DMS53 (cell line): Measurements from ENCODE around the gene ZC3H12A.

Experiments
- DNase-seq: peaks from one replicate; lab custom pipeline; 2025; lab: John Stamatoyannopoulos, UW

ZC3H12A gene

DNA sequence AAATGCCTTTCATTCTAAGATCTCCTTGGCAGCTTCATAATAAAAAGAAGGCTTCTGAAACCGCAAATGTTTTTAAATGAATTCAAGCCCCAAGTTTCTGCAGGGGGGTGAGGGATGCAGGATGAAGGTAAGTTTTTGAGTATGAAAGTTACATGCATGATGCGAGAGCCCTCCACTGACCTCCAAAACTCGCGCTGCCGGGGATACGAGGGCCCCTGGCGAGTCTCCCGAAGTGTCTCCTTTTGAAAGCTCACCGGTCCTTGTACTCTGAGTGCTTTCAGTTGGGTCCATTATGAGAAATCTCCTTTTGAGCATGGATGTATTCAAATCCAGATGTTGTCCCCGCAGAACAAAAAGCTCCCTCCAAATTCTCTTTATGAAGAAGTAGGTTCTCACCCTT lies 18.9 kb upstream of the ZC3H12A start:
- DNase-seq, result no peak

DNA sequence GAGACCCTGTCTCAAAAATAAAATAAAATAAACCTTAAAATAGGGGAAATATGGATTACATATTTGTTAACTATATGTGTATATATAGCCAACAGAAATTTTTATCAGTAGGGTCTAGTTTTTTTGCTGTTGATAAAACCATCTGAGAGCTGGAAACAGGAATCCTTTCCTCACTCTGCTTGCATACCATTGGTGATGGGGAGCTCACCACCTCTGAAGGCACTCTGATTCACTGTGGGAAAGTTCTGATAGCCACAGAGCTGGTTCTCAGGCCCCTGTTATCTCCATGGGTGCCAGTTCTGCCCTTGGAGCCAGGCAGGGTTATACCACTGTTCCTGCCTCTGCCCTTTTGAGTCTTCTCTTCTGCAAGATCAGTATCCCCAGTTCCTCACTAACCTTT lies 17.8 kb upstream of the ZC3H12A start:
- DNase-seq, result no peak

DNA sequence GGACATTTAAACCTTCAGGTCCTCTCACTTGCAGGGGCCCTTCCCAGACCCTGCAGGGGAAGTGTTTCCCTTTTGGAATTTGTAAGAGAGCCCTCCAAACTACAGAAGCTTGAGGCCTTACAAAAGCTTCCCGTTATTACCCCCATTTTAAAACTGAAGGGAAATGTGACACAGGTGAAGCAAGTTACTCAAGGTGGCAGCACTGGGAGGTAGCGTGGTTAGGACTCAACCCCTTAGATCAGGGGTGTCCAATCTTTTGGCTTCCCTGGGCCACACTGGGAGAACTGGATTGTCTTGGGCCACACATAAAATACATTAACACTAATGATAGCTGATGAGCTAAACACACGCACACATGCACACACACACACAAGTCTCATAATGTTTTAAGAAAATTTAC lies 15.8 kb upstream of the ZC3H12A start:
- DNase-seq, result peak; percentile 13

DNA sequence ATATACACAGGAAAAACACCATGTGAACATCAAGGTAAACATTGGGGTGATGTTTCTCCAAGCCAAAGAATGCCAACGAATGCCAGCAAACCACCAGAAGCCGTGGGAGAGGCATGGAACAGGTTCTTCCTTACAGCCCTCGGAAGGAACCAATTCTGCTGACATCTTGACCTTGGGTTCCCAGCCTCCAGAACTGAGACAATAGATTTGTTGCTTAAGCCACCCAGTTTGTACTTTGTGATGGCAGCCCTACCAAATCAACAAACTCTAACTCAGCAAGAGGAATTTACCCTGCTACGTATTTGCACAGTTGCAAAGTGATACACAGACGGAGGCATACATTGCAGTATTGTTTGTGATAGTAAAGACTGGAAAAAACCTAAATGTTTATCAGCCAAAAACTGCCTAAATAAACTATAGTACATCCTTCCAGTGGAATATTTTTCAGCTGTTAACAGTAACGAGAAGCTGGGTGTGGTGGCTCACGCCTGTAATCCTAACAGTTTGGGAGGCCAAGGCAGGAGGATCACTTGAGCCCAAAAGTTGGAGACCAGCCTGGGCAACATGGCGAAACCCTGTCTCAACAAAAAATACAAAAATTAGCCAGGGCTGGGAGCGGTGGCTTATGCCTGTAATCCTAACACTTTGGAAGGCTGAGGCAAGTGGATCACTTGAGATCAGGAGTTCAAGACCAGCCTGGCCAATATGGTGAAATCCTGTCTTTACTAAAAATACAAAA lies 12.5 kb upstream of the ZC3H12A start:
- DNase-seq, result no peak

DNA sequence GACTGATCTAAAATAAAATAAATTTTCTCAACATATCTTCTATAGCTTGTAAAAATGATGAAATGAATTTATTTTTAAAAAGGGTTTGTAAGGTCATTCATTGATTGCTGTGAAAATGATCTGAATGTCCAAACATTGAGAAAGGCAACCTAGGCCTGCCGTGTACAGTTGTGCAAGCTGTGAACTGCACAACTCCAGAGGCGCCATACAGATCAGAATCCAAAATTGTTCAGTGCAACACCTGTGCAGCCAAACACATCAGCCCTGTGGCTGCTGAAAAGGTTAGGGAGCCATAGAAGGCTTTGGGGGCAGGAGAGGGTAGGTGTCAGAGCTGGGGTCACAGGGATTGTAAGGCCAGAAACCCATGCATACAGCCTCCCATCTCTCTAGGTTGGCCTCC lies 9.9 kb upstream of the ZC3H12A start:
- no peak for DNase-seq

DNA sequence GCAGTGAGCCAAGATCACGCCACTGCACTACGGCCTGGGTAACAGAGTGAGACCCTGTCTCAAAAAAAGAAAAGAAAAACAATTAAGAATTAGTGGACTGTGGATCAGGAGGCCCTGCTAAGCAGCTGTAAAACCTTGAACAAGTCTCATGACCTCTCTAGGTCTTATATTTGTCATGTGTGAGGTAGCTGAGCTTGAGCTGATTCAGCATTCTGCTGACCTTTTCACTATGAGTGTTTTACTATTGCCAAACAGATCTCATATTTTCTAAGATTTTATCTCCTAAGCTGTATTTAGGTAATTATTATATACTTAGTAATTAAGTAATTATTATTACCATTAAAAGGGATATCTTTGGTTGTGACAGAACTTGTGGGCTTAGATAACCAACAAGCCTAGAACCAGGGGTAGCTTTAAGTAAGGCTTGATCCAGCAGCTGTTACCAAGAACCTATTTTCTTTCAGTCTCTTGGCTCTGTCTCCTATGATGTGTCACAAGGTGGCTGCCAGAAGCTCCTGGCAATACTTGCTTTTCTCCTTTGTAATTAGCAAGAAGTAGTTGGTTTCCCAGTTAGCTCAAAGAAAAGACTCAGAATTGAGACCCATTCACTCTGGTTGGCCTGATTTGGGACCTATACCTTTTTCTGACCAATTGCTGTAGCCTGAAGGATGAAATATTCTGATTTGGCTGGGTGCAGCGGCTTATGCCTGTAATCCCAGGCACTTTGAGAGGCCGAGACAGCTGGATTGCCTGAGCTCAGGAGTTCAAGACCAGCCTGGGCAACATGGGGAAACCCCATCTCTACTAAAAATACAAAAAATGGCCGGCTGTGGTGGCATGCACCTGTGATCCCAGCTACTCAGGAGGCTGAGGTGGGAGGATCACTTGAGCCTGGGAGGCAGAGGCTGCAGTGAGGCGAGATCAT lies 8.5 kb upstream of the ZC3H12A start:
- DNase-seq, result no peak

DNA sequence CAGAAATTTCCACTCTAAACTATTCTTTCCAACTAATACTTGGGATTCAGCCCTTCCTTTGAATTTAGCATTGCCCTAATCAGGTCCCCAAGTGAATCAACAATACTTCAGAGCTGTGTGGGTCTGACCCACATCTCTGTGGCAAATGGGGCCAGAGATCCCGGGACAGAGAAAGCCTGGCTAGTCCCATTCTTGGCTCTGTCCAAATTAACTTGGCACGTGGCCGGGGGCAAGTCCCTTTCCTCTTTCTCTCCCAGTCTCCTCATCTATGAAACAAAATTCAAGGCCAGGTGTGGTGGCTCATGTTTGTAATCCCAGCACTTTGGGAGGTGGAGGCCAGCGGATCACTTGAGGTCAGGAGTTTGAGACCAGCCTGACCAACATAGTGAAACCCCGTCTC lies 6.3 kb upstream of the ZC3H12A start:
- no peak for DNase-seq

DNA sequence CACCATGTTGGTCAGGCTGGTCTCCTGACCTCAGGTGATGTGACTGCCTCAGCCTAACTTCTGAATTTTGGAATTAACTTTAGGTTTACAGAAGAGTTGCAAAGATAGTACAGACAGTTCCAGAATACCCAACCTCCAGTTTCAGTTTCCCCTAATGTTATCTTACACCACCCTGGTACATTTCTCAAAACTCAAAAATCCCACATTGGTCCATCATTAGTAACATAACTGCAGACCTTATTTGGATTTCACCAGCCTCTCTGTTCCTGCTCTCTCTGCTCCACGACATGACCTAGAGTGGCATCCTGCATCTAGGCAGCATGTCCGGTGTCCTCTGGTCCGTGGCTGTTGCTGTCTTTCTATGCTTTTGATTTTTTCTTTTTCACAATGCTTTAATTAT lies 5.0 kb upstream of the ZC3H12A start:
- DNase-seq, result no peak

DNA sequence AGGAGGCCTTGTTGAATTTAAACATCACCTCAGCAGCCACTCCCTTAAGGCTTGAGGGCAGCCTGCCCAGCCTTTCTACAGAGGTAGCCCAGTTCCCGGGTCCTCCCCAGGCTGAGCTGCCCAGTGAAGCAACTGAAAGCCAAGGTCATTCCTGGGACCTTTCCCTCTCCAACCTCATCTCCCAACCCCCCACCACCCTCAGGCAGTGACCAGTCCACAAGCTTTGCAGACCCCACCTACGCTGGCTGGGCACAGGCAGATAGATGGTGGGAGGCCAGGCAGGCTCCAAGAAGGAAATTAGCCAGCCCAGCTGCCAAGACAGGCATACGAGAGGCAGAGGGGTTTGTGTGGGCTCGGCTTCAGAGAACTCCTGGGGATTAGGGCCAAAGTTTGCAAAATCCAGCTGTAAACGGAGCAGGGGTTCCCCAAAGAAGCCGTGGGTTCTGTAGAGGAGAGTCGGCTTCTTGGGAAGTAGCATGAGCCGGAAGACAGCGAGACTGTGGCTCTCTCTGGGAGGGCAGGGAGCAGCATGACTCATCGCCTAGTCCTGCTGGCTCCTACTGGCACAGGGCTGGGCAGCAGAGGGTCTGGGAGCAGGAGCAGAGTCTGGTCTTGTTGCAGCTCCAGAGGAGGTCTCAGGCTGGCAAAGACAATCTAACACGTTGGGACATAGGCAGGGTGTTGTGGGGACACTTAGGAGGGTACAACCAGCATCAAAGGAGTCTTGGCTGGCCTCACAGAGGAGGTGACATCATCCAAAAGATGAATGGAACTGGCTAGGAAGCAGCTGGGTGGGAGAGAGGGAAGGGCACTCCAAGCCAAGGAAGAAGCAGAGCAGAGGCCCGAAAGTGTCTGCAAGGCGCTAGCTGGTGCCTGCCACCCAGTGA lies 2.8 kb upstream of the ZC3H12A start:
- DNase-seq, result peak; percentile 91

DNA sequence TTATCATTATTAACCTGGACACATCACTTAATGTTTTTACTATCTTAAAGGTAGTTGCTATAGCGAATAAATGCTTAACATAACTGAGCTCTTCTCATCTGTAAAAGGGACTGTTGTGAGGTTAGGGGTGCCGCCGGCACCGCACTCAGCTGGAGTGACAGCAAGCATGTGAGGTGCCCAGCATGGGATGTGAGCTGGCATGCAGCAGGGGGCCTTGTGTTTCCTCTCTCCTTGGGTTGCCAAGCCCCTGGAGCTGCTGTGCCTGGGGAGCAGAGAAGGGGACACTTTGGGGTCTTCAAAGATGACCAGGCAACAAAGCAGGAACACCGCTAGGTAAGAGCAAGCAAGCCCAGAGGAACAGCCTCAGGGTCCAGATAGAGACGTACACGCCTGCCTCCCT lies 2.1 kb upstream of the ZC3H12A start:
- peak; percentile 42 for DNase-seq

DNA sequence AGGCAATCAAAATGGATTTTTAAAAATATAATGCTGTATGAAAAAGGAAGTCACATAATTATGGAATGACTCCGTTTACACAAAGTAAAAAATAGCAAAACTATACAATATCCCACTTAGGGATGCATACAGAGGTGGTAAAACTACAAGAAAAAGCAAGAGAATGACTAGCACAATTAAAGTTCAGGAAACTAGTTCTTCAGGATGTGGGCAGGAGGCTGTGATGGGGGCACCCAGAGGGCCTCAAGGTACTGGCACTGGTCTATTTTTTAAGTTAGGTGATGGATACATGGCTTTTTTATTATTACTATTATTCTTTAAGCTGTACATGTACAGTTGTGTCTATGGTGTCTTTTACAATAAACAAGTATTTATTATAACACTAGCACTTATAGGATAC lies 1.4 kb upstream of the ZC3H12A start:
- DNase-seq, result no peak

DNA sequence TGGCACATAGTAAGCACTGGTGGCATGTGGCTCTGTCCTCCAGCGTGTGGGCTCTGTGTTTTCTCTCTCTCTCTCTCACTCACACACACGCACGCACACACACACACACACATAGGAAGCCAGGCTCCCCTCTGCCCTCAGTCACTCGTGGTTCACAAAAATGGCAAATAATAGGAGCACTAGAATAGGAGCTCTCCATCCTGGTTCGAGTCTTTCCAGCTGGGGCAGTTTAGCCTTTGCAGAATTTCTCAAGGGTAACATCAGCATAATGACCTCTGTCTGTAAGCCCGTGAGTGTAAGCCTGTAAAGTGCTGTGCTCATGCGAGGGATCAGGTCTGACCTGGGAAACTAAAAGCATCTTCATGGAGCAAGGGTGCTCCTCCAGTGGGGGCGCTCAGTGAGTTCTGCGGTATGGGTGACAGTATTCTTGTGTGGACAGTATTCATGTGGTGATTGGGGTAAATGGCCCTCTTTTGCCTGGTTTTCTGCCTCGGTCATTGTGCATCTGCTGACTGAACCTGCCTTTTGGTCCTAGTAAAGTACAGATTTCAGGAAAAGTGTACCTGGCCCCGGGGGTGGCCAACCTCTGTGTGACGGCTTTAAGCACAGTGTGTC lies 842 bp upstream of the ZC3H12A start:
- DNase-seq, result peak; percentile 64

DNA sequence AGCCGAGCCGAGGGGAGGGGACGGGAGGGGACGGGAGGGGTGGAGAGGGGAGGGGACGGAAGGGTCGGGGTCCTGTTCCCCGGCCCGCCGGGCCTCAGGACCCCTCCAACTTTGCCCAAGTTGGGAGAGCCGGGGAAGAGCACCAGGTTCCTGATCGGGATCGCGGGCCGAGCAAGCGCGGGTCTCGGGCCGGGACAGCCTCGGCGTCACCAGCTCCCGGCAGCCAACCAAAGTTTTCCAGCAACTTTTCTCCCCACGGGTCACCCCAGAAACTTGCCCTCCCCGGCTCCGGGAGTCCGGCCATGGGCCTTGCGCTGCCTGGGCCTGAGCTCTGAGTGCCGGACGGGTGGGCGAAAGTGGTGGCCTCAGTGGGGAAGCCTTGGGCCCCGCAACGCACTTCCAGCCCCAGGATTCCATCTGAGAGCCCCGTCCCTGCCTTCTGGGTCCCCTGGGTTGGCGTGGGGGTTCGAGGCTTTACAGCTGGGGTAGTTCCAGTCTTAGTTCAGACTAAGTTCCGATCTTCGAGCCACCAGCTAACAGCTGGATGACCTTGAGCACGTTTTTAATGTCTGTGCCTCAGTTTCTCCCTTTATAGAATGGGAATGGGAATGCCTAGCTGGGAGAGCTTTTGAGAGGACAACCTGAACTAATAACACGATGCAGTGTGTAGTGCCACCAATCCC lies 458 bp downstream of the ZC3H12A start:
- peak; percentile 64 for DNase-seq

DNA sequence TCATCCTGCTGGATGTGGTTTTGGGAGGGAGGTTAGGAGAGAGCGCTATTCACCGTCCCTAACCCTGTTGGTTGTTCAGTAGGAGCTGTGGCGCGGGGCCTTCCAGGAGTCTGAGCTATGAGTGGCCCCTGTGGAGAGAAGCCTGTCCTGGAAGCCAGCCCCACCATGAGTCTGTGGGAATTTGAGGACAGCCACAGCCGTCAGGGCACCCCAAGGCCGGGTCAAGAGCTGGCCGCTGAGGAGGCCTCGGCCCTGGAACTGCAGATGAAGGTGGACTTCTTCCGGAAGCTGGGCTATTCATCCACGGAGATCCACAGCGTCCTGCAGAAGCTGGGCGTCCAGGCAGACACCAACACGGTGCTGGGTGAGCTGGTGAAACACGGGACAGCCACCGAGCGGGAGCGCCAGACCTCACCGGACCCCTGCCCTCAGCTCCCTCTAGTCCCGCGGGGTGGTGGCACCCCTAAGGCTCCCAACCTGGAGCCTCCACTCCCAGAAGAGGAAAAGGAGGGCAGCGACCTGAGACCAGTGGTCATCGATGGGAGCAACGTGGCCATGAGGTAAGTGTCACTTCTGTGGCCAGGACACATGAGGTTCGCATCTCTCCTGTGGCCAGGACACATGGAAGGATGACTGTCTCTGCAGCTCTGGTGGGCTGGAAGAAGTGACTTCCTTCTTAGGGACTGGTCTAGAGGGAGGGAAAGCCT lies 1.2 kb downstream of the ZC3H12A start:
- DNase-seq, result peak; percentile 52

DNA sequence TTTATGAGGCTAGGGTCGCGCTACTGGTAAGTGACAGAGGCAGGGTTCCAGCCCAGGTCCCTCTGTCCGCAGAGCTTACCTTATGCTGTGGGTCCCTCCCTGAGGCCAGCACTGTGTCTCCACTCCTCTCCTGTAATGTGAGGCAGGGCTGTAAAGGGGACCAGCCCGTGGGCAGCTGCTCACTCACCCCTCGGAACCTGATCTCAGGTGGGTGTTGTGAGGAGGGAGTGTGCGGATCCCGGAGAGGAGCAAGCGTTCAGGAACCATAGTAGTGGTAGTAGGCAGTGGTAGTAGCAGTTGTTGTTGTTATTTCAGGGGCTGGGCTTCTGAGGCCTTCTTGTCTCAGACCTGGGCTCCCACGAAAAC lies 1.7 kb downstream of the ZC3H12A start:
- DNase-seq, result no peak

DNA sequence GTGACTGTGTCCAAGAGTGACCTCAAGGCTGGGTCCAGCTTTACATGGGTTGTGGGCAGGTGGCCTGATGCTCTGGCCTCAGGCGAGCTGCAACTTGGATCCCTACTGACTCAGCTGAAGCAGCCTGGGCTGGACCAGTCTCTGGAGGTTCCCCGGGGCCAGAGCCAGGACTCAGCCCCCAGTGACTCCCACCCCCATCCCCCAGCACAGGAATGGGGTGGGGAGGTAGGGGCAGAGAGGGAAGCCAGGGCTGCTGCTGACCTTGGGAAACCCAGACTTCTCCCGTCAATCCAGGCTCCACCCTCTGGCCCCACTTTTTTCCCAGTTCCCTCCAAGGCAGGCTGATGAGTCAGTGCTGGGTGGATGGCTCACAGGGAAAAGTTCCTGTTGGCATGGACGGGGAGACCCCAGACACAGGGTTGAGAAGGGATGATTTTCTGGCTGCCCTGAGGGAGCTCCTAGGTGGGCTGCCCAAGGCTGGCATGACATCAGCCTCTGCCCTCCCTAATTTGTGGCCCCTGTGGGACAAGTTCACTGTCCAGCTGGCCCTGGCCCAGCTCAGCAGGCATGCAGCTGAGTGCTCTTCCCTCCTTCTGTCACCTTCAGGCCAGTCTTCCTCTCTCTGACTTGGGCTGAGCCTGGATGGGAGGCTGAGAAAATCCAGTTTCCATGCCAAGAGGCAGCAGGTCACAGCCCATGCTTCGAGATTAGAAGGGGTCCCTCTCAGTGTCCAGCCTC lies 2.2 kb downstream of the ZC3H12A start:
- DNase-seq, result peak; percentile 70

DNA sequence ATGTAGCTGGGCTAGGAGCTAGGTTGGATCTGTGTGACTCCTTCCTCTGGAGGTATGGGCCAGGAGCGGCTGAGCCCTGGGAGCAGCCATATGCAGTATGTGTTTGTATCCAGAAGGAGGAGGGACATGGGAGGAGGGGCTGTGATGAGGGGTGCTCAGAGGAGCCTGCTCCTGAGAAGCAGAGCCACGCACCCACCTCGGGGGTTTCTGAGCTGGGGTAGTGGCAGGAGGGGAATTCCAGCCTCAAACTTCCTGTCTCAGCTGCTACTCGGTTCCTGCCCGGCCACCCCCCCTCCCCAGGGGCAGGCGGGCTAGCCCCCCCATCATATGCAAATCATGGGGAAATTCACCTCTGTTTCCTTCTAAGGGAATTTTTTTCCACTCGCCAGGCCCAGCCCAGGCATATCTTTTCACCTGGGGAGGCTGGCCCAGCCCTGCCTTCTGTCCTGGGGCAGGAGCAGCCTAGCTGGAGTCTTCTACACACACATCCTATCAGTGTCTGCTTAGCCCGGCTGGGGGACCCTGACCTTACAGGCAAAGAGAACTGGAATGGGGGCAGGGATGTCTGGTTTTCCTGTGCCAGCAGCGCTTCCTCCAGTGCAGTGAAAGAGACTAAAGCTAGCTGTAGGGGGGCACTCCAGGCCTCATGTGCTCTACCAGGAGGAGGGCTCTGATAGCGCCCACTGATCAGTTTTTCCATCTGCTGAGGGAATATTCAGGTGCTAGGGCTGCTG lies 3.0 kb downstream of the ZC3H12A start:
- DNase-seq, result peak; percentile 75

DNA sequence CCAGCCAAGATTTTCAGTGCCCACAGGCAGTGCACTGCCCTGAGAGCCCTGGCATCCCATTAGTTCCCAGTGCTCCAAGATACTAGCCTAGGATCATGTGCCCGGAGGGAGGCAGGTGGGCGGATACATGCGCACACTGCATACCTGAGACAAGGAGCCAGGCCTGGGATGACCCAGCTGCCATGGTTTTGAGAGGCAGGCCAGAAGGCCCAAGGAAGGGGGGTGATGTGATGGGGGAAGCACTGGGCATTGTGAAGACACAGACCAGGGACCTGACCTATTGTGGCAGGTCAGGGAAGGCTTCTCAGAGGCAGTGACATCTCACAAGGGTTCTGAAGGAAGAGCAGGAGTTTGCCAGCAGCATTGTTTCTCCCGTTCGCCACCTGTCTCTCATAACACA lies 3.6 kb downstream of the ZC3H12A start:
- DNase-seq, result peak; percentile 42

DNA sequence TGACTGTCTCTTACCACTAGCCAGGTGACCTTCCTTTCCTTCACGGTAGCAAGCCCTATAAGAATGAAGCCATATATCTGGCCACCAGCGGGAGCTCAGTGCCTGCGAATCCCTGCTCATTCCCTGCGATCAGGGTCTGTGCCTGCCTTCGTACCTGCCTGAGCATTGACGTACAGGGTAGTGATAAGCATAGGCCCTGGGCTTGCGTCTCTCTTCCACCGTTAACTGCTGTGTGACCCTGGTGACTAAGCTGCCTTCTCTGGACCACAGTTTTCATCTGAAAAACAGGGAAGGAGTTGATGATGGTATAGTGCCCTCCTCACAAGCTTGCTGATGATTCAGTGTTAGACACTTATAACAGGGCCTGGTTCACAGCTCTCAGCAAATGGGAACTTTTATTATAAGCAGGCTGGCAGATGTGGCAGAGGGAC lies 4.1 kb downstream of the ZC3H12A start:
- peak; percentile 49 for DNase-seq
